Measurements from ENCODE around the gene ACSF3. TPM values are rescaled to one million over a fixed set of nuclear protein-coding genes. Genes with fewer than 3 reads are reported as not detected.

Gene ACSF3
- total RNA-seq, 1 experiment from 2014 or later, result 55.2 TPM

DNA sequence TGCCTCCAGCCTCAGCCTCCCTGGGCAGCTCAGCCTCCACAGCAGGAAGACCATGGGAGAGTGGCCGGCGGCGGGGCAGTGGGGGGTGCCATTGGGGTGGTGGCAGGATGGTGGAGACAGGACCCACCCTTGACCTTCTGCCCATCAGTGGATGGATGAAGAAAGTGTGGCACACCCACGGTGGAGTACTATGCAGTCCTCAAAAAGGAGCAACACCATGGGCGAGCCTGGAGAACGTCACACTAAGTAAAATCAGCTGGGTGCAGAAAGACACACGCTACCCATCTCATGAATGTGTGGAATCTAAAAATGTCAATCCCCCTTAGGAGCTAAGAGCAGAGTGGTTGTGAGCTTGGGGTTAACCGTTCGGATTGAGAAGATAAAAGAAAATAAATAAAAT lies 34.8 kb upstream of the ACSF3 start:
- no peaks in the 10 kb centered on the region for H3K4me1 Mint-ChIP-seq (ENCODE audit: low read depth, unreplicated experiment)
- H3K4me3 Mint-ChIP-seq (ENCODE audit: unreplicated experiment), result no peak overlapping the region
- POLR2A ChIA-PET, result no interaction called here
- H3K4me1 ChIP-seq, result no peaks in the 10 kb centered on the region
- H3K27ac Mint-ChIP-seq (ENCODE audit: unreplicated experiment), result no peak overlapping the region
- intact Hi-C loops (cut with micrococcal nuclease; ENCODE audit: unreplicated experiment), result no loop called here
- no TSS peak for BruUV-seq (replicated peaks)
- CTCF ChIA-PET, result no interaction called here
- peaks cover 5% of the 10 kb centered on the region for H3K36me3 Mint-ChIP-seq (ENCODE audit: insufficient read depth, unreplicated experiment)
- no peaks in the 10 kb centered on the region for H3K36me3 ChIP-seq (ENCODE audit: control insufficient read depth, insufficient read depth, low read length)
- no peaks in the 10 kb centered on the region for H3K9me3 ChIP-seq
- H3K9me3 Mint-ChIP-seq (ENCODE audit: unreplicated experiment), result no peaks in the 10 kb centered on the region
- DNase-seq, result no peak
- H3K27me3 ChIP-seq (replicated peaks; ENCODE audit: control insufficient read depth, insufficient read depth, low read length), result no peaks in the 10 kb centered on the region; the same call in 1 of the 2 replicates
- H3K27me3 Mint-ChIP-seq (ENCODE audit: insufficient read depth, unreplicated experiment), result peaks cover 5% of the 10 kb centered on the region
- no peak overlapping the region for H3K4me3 ChIP-seq (ENCODE audit: low read depth, low read length)
- TF ChIP-seq, protein P1, sequence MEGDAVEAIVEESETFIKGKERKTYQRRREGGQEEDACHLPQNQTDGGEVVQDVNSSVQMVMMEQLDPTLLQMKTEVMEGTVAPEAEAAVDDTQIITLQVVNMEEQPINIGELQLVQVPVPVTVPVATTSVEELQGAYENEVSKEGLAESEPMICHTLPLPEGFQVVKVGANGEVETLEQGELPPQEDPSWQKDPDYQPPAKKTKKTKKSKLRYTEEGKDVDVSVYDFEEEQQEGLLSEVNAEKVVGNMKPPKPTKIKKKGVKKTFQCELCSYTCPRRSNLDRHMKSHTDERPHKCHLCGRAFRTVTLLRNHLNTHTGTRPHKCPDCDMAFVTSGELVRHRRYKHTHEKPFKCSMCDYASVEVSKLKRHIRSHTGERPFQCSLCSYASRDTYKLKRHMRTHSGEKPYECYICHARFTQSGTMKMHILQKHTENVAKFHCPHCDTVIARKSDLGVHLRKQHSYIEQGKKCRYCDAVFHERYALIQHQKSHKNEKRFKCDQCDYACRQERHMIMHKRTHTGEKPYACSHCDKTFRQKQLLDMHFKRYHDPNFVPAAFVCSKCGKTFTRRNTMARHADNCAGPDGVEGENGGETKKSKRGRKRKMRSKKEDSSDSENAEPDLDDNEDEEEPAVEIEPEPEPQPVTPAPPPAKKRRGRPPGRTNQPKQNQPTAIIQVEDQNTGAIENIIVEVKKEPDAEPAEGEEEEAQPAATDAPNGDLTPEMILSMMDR (IDR thresholded peaks at IDR 0.05; ENCODE audit: insufficient read depth in 1 of 2, low read depth in 1 of 2, low read length in 1 of 2, severe bottlenecking in 1 of 2, unreplicated experiment in 1 of 2), result no peak

- Histone ChIP-seq H3K4me3 (ENCODE audit: low read depth, low read length) (no peak overlapping the region), H3K27me3 (replicated peaks; ENCODE audit: control insufficient read depth, insufficient read depth, low read length) (no peaks in the 10 kb centered on the region; the same call in 1 of the 2 replicates), H3K4me1 (no peaks in the 10 kb centered on the region), H3K36me3 (ENCODE audit: control insufficient read depth, insufficient read depth, low read length) (no peaks in the 10 kb centered on the region), H3K9me3 (no peaks in the 10 kb centered on the region)
- Mint-ChIP-seq H3K27me3 (ENCODE audit: insufficient read depth, unreplicated experiment) (peaks cover 5% of the 10 kb centered on the region), H3K4me3 (ENCODE audit: unreplicated experiment) (no peak overlapping the region), H3K9me3 (ENCODE audit: unreplicated experiment) (no peaks in the 10 kb centered on the region), H3K27ac (ENCODE audit: unreplicated experiment) (no peak overlapping the region), H3K4me1 (ENCODE audit: low read depth, unreplicated experiment) (no peaks in the 10 kb centered on the region), H3K36me3 (ENCODE audit: insufficient read depth, unreplicated experiment) (no peaks in the 10 kb centered on the region)
- TF ChIP-seq, protein P1 (IDR thresholded peaks at IDR 0.05; ENCODE audit: insufficient read depth in 1 of 2, low read depth in 1 of 2, low read length in 1 of 2, severe bottlenecking in 1 of 2, unreplicated experiment in 1 of 2), result no peak
- DNase-seq, result no peak
- CTCF ChIA-PET, result no interaction called here
- POLR2A ChIA-PET, result no interaction called here
- intact Hi-C loops (cut with micrococcal nuclease; ENCODE audit: unreplicated experiment), result no loop called here
- BruUV-seq (replicated peaks), result no TSS peak
These were observed 33.4 kb upstream of the ACSF3 start for GRCh38 chr16:89060207-89060794.

DNA sequence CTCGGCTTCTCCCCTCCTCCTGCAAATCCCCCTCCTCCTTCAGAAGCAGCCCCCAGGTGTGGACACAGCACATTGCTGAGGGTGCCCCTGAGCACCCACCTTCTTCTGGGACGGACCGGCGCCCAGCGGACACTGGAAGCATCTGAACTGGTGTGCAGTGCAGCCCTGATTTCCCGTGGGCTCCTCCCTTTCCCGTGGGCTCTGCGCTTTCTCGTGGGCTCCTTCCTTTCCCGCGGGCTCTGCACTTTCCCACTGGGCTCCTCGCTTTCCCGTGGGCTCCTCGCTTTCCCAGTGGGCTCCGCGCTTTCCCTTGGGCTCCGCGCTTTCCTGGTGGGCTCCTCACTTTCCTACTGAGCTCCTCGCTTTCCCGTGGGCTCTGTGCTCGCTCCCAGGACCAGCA lies 32.6 kb upstream of the ACSF3 start:
- intact Hi-C loops (cut with micrococcal nuclease; ENCODE audit: unreplicated experiment), result no loop called here
- Mint-ChIP-seq H3K9me3 (ENCODE audit: unreplicated experiment) (no peaks in the 10 kb centered on the region), H3K27me3 (ENCODE audit: insufficient read depth, unreplicated experiment) (peaks cover 8% of the 10 kb centered on the region), H3K36me3 (ENCODE audit: insufficient read depth, unreplicated experiment) (no peaks in the 10 kb centered on the region), H3K4me1 (ENCODE audit: low read depth, unreplicated experiment) (no peaks in the 10 kb centered on the region), H3K27ac (ENCODE audit: unreplicated experiment) (no peak overlapping the region), H3K4me3 (ENCODE audit: unreplicated experiment) (no peak overlapping the region)
- TF ChIP-seq, protein P1 (IDR thresholded peaks at IDR 0.05; ENCODE audit: insufficient read depth in 1 of 2, low read depth in 1 of 2, low read length in 1 of 2, severe bottlenecking in 1 of 2, unreplicated experiment in 1 of 2), result no peak
- POLR2A ChIA-PET, result no interaction called here
- Histone ChIP-seq H3K9me3 (no peaks in the 10 kb centered on the region), H3K4me3 (ENCODE audit: low read depth, low read length) (no peak overlapping the region), H3K27me3 (replicated peaks; ENCODE audit: control insufficient read depth, insufficient read depth, low read length) (no peaks in the 10 kb centered on the region; the same call in 1 of the 2 replicates), H3K36me3 (ENCODE audit: control insufficient read depth, insufficient read depth, low read length) (no peaks in the 10 kb centered on the region), H3K4me1 (no peaks in the 10 kb centered on the region)
- DNase-seq, result no peak
- CTCF ChIA-PET, result no interaction called here
- BruUV-seq (replicated peaks), result no TSS peak
